T47D (cell line): Measurements from ENCODE around the gene SLFN12.

Source experiments
- DNase-seq, 2 experiments: peaks; one replicate each; pipeline versions ENCODE4 v3.0.0 to v3.0.0-alpha.2; 2011 to 2012; ENCODE audit warnings: low read depth in 1 of 2, low spot score in 1 of 2
- JUND ChIP-seq: IDR thresholded peaks from 2 replicates; pipeline ENCODE4 v1.6.1; 2012; ENCODE audit warnings: low read depth
- in situ Hi-C: cut with HindIII; loops from 2 replicates; pipeline ENCODE4 v1.10.0; 2016; ENCODE audit warnings: low sequenced_read_pairs, low pct_unique_long_range_greater_than_20kb

SLFN12 gene

DNA sequence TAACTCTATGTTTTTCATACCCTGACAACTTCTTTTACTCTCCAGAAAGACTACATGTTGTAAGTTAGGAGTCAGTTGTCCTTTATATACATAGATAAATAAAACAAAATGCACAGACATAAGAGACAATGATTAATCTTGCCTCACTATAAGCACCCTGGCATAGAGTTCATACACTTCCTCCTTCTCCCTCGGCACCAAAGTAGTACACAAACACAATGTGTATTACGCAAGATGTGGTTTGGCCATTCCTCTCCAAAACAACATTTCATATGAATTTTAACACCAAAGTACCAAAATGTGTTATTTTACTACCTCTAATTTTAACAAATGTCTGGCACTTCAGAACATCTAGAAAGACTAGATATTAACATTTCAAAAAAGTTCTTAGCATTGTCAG is 41.6 kb downstream of the SLFN12 start:
- TF ChIP-seq JUND: no peak
- no peak for DNase-seq
- in situ Hi-C loops: no loop called here

DNA sequence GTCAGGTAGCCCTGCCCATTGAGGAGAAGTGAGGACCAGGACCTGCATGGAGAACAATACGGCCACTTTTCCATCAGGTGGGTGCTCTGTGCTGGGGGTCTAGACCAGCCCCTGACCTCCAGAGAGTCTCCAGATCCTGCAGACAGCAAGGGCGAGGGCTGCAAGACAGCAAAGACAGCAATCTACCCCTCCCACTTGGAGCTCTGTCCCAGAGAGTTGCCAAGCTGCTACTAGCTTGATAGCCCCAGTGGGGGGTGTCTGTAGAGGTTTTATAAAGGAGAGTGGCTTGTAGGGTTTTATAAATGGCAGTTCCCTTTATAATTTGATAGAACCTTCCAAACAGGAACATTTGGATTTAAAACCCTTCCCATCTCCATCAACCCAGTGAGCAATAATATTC is 42.1 kb downstream of the SLFN12 start:
- DNase-seq: no peak
- TF ChIP-seq JUND: no peak
- in situ Hi-C loops: no loop called here

GRCh38 chr17:35387496-35387895 is 44.8 kb downstream of the SLFN12 start:
- in situ Hi-C loops: no loop called here
- no peak for DNase-seq

DNA sequence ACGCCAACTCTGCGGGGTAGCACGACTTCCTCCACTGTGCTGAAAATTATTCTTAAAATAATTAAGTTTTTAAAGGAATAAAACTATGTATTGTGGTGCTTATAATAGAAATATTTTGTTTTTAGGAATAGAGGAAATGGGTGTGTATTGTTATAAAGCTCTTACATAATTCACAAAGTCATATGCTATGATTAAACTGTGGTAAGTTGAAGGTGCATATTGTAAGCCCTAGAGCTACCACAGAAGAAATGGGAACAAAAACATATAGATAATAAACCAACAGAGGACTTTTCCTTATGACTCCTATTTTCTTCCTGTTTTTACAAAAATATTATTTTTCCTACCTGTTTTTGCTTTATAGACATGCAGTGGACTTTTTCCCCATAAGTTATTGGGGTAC is 54.6 kb downstream of the SLFN12 start:
- in situ Hi-C loops: no loop called here
- DNase-seq: no peak
- no peak for TF ChIP-seq JUND

More at GRCh38 chr17:35387496-35387895, 44.8 kb downstream of the SLFN12 start:
- TF ChIP-seq JUND: no peak

DNA sequence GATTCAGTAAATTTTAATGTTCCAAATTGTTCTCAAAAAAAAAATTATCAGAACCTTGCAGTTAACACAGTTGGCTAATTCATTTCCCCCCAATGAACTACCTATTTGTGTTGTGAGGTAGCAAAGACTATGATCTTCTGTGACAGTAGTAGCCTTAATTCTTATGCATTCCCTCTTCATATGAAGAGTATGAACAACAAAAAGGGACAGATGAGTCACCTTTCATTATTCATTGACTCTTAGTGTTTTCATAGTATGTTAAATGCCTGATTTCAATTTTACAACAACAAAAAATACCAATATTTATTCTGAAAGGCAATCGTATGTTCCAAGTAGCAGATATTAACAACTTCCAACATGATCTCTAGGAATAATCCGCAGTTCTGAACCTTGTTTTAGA is 55.2 kb downstream of the SLFN12 start:
- in situ Hi-C loops: no loop called here

DNA sequence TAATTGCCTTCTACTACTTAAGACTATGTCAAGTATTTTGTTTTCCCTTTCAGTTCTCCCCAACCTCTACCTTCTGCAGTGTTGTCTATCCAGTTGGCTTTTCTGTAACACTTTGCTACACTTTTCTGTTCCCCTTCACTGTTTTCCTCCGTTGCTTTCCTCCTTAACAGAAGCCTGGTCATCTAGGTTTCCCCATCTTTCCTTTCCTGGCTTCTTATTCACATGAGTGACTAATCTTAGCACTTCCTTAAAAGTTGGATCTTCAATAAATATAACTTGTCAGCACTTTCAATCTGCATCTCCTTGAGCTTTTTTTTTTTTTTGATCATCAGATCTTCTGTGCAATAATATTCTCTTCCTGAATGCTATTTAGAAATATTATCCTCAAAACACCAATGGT is 56.1 kb downstream of the SLFN12 start:
- TF ChIP-seq JUND: no peak
- in situ Hi-C loops: no loop called here
- DNase-seq: no peak

More for the DNA sequence above, 55.2 kb downstream of the SLFN12 start:
- DNase-seq: no peak
- no peak for TF ChIP-seq JUND

GRCh38 chr17:35374766-35375344 is 57.4 kb downstream of the SLFN12 start:
- no peak for DNase-seq
- in situ Hi-C loops: no loop called here
- TF ChIP-seq JUND: no peak

GRCh38 chr17:35373984-35374765 is 58.1 kb downstream of the SLFN12 start:
- DNase-seq: peak; percentile 37 to 44
- no peak for TF ChIP-seq JUND
- in situ Hi-C loops: no loop called here

- TF ChIP-seq JUND: no peak
- in situ Hi-C loops: no loop called here
- peak; percentile 64 to 86 for DNase-seq
Observed at GRCh38 chr17:35373534-35373983, 58.7 kb downstream of the SLFN12 start, which contains the start of gene SLFN11. Gene SLFN11, minus strand, starts transcription at chr17:35373621. Its CDS starts 9,814 bp downstream, at chr17:35363807.

DNA sequence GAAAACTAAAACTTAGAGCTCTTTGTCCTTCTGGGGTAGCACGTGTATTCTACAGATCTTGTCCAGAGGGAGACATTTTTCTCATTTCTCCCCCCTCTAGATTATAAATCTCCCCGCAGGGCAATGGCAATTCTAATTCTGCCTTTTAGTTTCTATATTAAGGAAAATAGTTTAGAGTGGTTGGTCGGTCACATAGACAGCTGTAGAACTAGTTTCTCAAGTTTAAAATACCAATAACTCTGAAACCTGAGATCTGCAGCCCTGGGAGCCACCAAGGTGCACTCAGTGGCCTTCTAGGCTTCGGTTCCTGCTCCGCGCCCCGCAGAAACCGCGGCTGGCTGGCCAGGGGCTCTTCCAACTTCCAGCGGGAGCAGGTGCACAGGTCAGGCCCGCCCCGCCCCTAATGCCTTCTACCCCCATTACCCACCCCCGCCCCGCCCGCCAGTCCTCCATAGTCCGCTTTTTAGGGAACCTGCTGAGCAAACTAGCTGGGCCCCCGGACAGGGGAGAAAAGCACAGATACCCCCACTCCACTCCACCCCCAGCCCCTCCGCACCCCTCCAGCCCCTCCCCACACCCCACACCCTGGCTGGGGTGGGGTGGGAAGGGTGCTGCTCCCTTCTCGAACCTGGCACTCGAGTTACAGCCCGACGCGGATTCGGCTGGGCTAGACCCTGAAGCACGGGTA is 59.3 kb downstream of the SLFN12 start:
- DNase-seq: peak; percentile 28 to 78
- TF ChIP-seq JUND: no peak
- in situ Hi-C loops: no loop called here

DNA sequence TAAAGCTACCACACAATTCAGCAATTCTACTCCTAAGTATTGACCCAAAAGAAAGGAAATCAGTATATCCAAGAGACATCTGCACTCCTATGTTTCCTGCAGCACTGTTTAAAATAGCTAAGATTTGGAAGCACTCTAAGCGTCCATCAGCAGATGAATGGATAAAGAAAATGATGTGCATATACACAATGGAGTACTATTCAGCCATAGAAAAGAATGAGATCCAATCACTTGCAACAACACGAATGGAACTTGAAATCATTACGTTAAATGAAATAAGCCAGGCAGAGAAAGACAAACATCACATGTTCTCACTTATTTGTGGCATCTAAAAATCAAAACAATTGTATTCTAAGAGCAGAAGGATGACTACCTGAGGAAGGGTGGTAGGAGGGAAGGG is 60.4 kb downstream of the SLFN12 start:
- TF ChIP-seq JUND: no peak
- no peak for DNase-seq
- in situ Hi-C loops: no loop called here

DNA sequence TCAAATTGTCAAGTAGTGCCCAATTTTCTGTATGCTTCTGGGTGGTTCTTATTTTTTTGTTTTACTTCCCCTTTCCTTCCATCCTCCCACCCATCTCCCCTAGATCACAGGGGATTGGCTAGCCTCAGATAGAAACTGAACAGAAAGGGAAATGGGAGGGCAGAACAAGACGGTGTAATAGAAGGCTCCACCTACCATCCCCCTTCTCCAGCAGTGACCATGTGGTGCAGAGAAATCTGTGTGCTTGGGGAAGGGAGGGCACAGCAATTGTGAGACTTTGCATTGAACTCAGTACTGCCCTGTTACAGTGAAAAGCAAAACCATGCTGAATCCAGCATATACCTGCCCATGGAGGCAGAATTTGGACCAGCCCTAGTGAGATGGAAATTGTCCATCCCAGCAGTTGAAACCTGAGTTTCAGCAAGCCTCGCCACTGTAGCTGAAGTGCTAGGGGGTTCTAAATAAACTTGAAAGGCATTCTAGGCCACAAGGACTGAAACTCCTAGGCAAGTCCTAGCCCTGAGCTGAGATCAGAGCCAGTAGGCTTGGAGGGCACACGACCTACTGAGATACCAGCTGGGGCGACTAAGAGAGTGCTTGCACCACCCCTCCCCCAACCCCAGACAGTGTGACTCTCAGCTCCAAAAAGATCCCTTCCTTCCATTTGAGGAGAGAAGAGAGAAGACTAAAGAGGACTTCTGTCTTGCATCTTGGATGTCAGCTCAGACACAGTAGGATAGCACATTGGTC is 64.0 kb downstream of the SLFN12 start:
- in situ Hi-C loops: no loop called here
- no peak for DNase-seq

More for the DNA sequence above, 64.0 kb downstream of the SLFN12 start:
- TF ChIP-seq JUND: no peak
